GM23338 (cell line): Measurements from ENCODE around the gene SLC9A9. TPM values are rescaled to one million over a fixed set of nuclear protein-coding genes. Genes with fewer than 3 reads are reported as not detected.

ENCODE experiments used
- ATAC-seq: fragments of 200-7000 bp; cut with Tn5 transposase; 3 replicates; pipeline ENCODE4 v1.9.1; 2020
- DNase-seq: peaks from one replicate; pipeline ENCODE4 v3.0.0-alpha.2; 2015; ENCODE audit warnings: low spot score
- H2AFZ ChIP-seq: fragments of 200-600 bp; sonication (generic); 2 replicates; pipeline ENCODE4 v1.8.0; 2016; ENCODE audit warnings: antibody characterized with exemption, mild to moderate bottlenecking, moderate library complexity
- H3F3A ChIP-seq: fragments of 200-600 bp; sonication (generic); replicated peaks from 2 replicates; pipeline ENCODE4 v1.8.0; 2017; ENCODE audit warnings: antibody characterized with exemption, mixed run types, low read depth
- H3K27ac ChIP-seq: fragments of 200-600 bp; sonication (generic); 2 replicates; pipeline ENCODE4 v1.6.1; 2016; ENCODE audit warnings: low read depth
- H3K27me3 ChIP-seq: fragments of 200-600 bp; sonication (generic); 2 replicates; pipeline ENCODE4 v1.8.0; 2016; ENCODE audit warnings: mild to moderate bottlenecking, mixed run types, moderate library complexity; ENCODE audit not compliant: insufficient read depth
- H3K36me3 ChIP-seq: fragments of 200-600 bp; sonication (generic); 2 replicates; pipeline ENCODE4 v1.8.0; 2016; ENCODE audit warnings: mild to moderate bottlenecking; ENCODE audit not compliant: insufficient read depth
- H3K4me1 ChIP-seq: fragments of 200-600 bp; sonication (generic); 2 replicates; pipeline ENCODE4 v1.8.0; 2016; ENCODE audit warnings: mild to moderate bottlenecking, moderate library complexity; ENCODE audit not compliant: insufficient read depth
- H3K4me2 ChIP-seq: fragments of 200-600 bp; sonication (generic); 2 replicates; pipeline ENCODE4 v1.7.1; 2017; ENCODE audit warnings: mixed run types
- H3K4me3 ChIP-seq: fragments of 200-600 bp; sonication (generic); 2 replicates; pipeline ENCODE4 v1.6.1; 2016; ENCODE audit warnings: mixed run types
- H3K79me2 ChIP-seq: fragments of 200-600 bp; sonication (generic); replicated peaks from 2 replicates; pipeline ENCODE4 v1.8.0; 2017; ENCODE audit warnings: mild to moderate bottlenecking; ENCODE audit not compliant: insufficient read depth
- H3K9me2 ChIP-seq: fragments of 200-600 bp; sonication (generic); 2 replicates; pipeline ENCODE4 v1.8.0; 2017; ENCODE audit not compliant: insufficient read depth
- H4K20me1 ChIP-seq: fragments of 200-600 bp; sonication (generic); replicated peaks from 2 replicates; pipeline ENCODE4 v1.8.0; 2017; ENCODE audit warnings: mild to moderate bottlenecking; ENCODE audit not compliant: insufficient read depth
- H3K27ac Mint-ChIP-seq: 2 replicates; pipeline ENCODE4 v1.8.0; 2020; ENCODE audit warnings: inconsistent platforms, mild to moderate bottlenecking, moderate library complexity, mixed read lengths
- H3K27me3 Mint-ChIP-seq: 3 replicates; pipeline ENCODE4 v1.8.0; 2022; ENCODE audit warnings: low read depth, mild to moderate bottlenecking, moderate library complexity, mixed read lengths, inconsistent platforms; ENCODE audit not compliant: insufficient read depth, poor library complexity
- H3K36me3 Mint-ChIP-seq: 3 replicates; pipeline ENCODE4 v1.8.0; 2021; ENCODE audit warnings: low read depth, mild to moderate bottlenecking, inconsistent platforms, moderate library complexity, mixed read lengths
- H3K4me1 Mint-ChIP-seq: 3 replicates; pipeline ENCODE4 v1.8.0; 2020; ENCODE audit warnings: mild to moderate bottlenecking, inconsistent platforms, mixed read lengths
- H3K4me3 Mint-ChIP-seq: 3 replicates; pipeline ENCODE4 v1.8.0; 2021; ENCODE audit warnings: moderate library complexity, mild to moderate bottlenecking, inconsistent platforms, mixed read lengths
- H3K9me3 Mint-ChIP-seq: 3 replicates; pipeline ENCODE4 v1.8.0; 2020; ENCODE audit warnings: moderate library complexity, mild to moderate bottlenecking, inconsistent platforms, mixed read lengths
- CREB1 ChIP-seq: fragments of 250-450 bp; sonication (Bioruptor Pico); IDR thresholded peaks from 2 replicates; pipeline ENCODE4 v1.5.0; 2020; ENCODE audit warnings: low read depth, mild to moderate bottlenecking, moderate library complexity
- CTCF ChIP-seq, 2 experiments: fragments of 200-600 bp in 1 of 2; sonication (generic) in 1 of 2; conservative IDR thresholded peaks; 2 replicates each; pipeline versions ENCODE4 v1.5.1 to v1.6.1; 2016 to 2017; ENCODE audit warnings: antibody characterized with exemption in 2 of 2, low read depth in 2 of 2, mild to moderate bottlenecking in 2 of 2, moderate library complexity in 1 of 2
- EZH2 ChIP-seq: fragments of 200-600 bp; sonication (generic); IDR thresholded peaks from one replicate; pipeline ENCODE4 v1.8.0; 2017; ENCODE audit warnings: antibody characterized with exemption, mild to moderate bottlenecking, low read depth; ENCODE audit not compliant: unreplicated experiment
- EZH2phosphoT487 ChIP-seq: fragments of 200-600 bp; sonication (generic); IDR thresholded peaks from one replicate; pipeline ENCODE4 v1.8.1; 2018; ENCODE audit warnings: antibody characterized with exemption; ENCODE audit not compliant: unreplicated experiment
- JUNB ChIP-seq: IDR thresholded peaks from one replicate; pipeline ENCODE4 v1.6.1; 2016; ENCODE audit warnings: antibody characterized with exemption; ENCODE audit not compliant: unreplicated experiment
- NANOG ChIP-seq: IDR thresholded peaks from 2 replicates; pipeline ENCODE4 v1.6.1; 2016; ENCODE audit warnings: antibody characterized with exemption, borderline replicate concordance
- POLR2AphosphoS5 ChIP-seq: IDR thresholded peaks from 2 replicates; pipeline ENCODE4 v1.6.1; 2016; ENCODE audit warnings: antibody characterized with exemption, low read depth
- REST ChIP-seq: IDR thresholded peaks from one replicate; pipeline ENCODE4 v1.6.1; 2018; ENCODE audit warnings: antibody characterized with exemption; ENCODE audit not compliant: unreplicated experiment
- STAT1 ChIP-seq: IDR thresholded peaks from one replicate; pipeline ENCODE4 v1.6.1; 2016; ENCODE audit warnings: antibody characterized with exemption; ENCODE audit not compliant: unreplicated experiment
- ZNF114 ChIP-seq: fragments of 250-450 bp; sonication (Bioruptor Pico); IDR thresholded peaks from 2 replicates; pipeline ENCODE4 v1.5.0; 2020; ENCODE audit warnings: mild to moderate bottlenecking, moderate library complexity
- ZNF331 ChIP-seq: fragments of 250-450 bp; sonication (Bioruptor Pico); IDR thresholded peaks from 2 replicates; pipeline ENCODE4 v1.5.0; 2020; ENCODE audit warnings: low read depth, mild to moderate bottlenecking, moderate library complexity
- ZNF462 ChIP-seq: fragments of 250-450 bp; sonication (Bioruptor Pico); IDR thresholded peaks from 2 replicates; pipeline ENCODE4 v1.5.0; 2020; ENCODE audit warnings: mild to moderate bottlenecking, moderate library complexity
- polyA plus RNA-seq: library from polyadenylated mRNA; unstranded; fragments of >200 nt; fragmentation: Nextera tagmentation; extraction: Ambion mirVana; gene quantifications from 2 replicates; pipeline ENCODE4 v1.2.1, GENCODE V29; 2016
- total RNA-seq: library from RNA; depleted of rRNA; stranded (reverse); fragments of >200 nt; shearing (Covaris generic); gene quantifications from 2 replicates; pipeline ENCODE4 v1.2.3, GENCODE V29; 2014

SLC9A9 gene
- total and polyA plus RNA-seq, 2 experiments from 2014 or later: 1.3 to 1.6 TPM

- peaks cover 15% of the 10 kb centered on the region for H3K4me1 Mint-ChIP-seq
- H3K9me3 Mint-ChIP-seq: no peaks in the 10 kb centered on the region
- Histone ChIP-seq H3K36me3 (no peaks in the 10 kb centered on the region), H3K4me1 (peaks cover 13% of the 10 kb centered on the region; the same call in 1 of the 2 replicates), H3K79me2 (no peaks in the 10 kb centered on the region), H2AFZ (no peak overlapping the region), H3K4me2 (no peak overlapping the region), H3F3A (no peaks in the 10 kb centered on the region), H3K27me3 (no peaks in the 10 kb centered on the region), H3K27ac (no peak overlapping the region), H3K4me3 (no peak overlapping the region), H3K9me2 (no peaks in the 10 kb centered on the region), H4K20me1 (no peaks in the 10 kb centered on the region)
- DNase-seq (peak; percentile 8), ATAC-seq (no peak)
- H3K36me3 Mint-ChIP-seq: no peaks in the 10 kb centered on the region
- no peak for TF ChIP-seq CREB1 (CRISPR knock-in tag)
- TF ChIP-seq NANOG: no peak
- TF ChIP-seq EZH2: no peak
- TF ChIP-seq ZNF114: no peak
- TF ChIP-seq REST: no peak
- TF ChIP-seq STAT1: no peak
- no peak for TF ChIP-seq EZH2phosphoT487
- no peak for TF ChIP-seq ZNF462 (CRISPR knock-in tag)
- TF ChIP-seq POLR2AphosphoS5: no peak
- TF ChIP-seq JUNB: no peak
- TF ChIP-seq CTCF (conservative IDR thresholded peaks at IDR 0.05; ENCODE audit: low read depth in 2 of 2): no peak
- TF ChIP-seq ZNF331: no peak
- no peak overlapping the region for H3K4me3 Mint-ChIP-seq
- no peak overlapping the region for H3K27ac Mint-ChIP-seq
- no peaks in the 10 kb centered on the region for H3K27me3 Mint-ChIP-seq
Measured at GRCh38 chr3:143328451-143328850, 519.8 kb downstream of the SLC9A9 start.
